Measurements from ENCODE around the gene TOX4. TPM values are rescaled to one million over a fixed set of nuclear protein-coding genes. Genes with fewer than 3 reads are reported as not detected.
A peak's percentile ranks its signal among the peaks of the same experiment; 100 is the strongest.

The TOX4 gene
- total RNA-seq, 1 experiment from 2014 or later: 77.4 TPM

- no peak for TF ChIP-seq CTCF (IDR thresholded peaks at IDR 0.05; ENCODE audit: unreplicated experiment)
- TSS peak; percentile 73 for BruUV-seq (replicated peaks)
- H3K36me3 Mint-ChIP-seq (ENCODE audit: insufficient read depth, unreplicated experiment): peaks cover 22% of the 10 kb centered on the region
- intact Hi-C loops (cut with micrococcal nuclease; ENCODE audit: unreplicated experiment): no loop called here
- CTCF ChIA-PET: interaction anchor here (0.6 to 2.8 kb wide), 4 partner anchors 14 to 177 kb away, joined by 3 to 9 read pairs (median 6); partner anchors contain the start of genes CHD8 and METTL3
- no peaks in the 10 kb centered on the region for H3K9me3 Mint-ChIP-seq (ENCODE audit: low read depth, unreplicated experiment)
- H3K4me1 Mint-ChIP-seq (ENCODE audit: low read depth, unreplicated experiment): peaks cover 8% of the 10 kb centered on the region
- H3K27ac Mint-ChIP-seq (ENCODE audit: unreplicated experiment): peak overlapping the region; percentile 75
- H3K27me3 Mint-ChIP-seq (ENCODE audit: unreplicated experiment): no peaks in the 10 kb centered on the region
- no peak for DNase-seq
- H3K4me3 Mint-ChIP-seq (ENCODE audit: low read depth, unreplicated experiment): peak overlapping the region; percentile 77
These were observed 1.1 kb upstream of the TOX4 start for GRCh38 chr14:21475767-21476522.

- Mint-ChIP-seq H3K27me3 (ENCODE audit: unreplicated experiment) (no peaks in the 10 kb centered on the region), H3K9me3 (ENCODE audit: low read depth, unreplicated experiment) (no peaks in the 10 kb centered on the region), H3K4me3 (ENCODE audit: low read depth, unreplicated experiment) (peak overlapping the region; percentile 77), H3K36me3 (ENCODE audit: insufficient read depth, unreplicated experiment) (peaks cover 22% of the 10 kb centered on the region), H3K4me1 (ENCODE audit: low read depth, unreplicated experiment) (peaks cover 8% of the 10 kb centered on the region), H3K27ac (ENCODE audit: unreplicated experiment) (peak overlapping the region; percentile 75)
- no peak for TF ChIP-seq CTCF (IDR thresholded peaks at IDR 0.05; ENCODE audit: unreplicated experiment)
- CTCF ChIA-PET: interaction anchor here (0.6 to 2.8 kb wide), 4 partner anchors 14 to 178 kb away, joined by 3 to 9 read pairs (median 6); partner anchors contain the start of genes CHD8 and METTL3
- BruUV-seq (replicated peaks): no TSS peak
- intact Hi-C loops (cut with micrococcal nuclease; ENCODE audit: unreplicated experiment): no loop called here
- peak; percentile 77 for DNase-seq
These were observed 471 bp upstream of the TOX4 start for GRCh38 chr14:21476523-21476924.

- BruUV-seq (replicated peaks): no TSS peak
- no peaks in the 10 kb centered on the region for H3K4me1 Mint-ChIP-seq (ENCODE audit: low read depth, unreplicated experiment)
- no peak for DNase-seq
- intact Hi-C loops (cut with micrococcal nuclease; ENCODE audit: unreplicated experiment): no loop called here
- peaks cover 23% of the 10 kb centered on the region for H3K36me3 Mint-ChIP-seq (ENCODE audit: insufficient read depth, unreplicated experiment)
- H3K9me3 Mint-ChIP-seq (ENCODE audit: low read depth, unreplicated experiment): no peaks in the 10 kb centered on the region
- H3K27ac Mint-ChIP-seq (ENCODE audit: unreplicated experiment): no peak overlapping the region
- no peaks in the 10 kb centered on the region for H3K27me3 Mint-ChIP-seq (ENCODE audit: unreplicated experiment)
- no peak overlapping the region for H3K4me3 Mint-ChIP-seq (ENCODE audit: low read depth, unreplicated experiment)
- CTCF ChIA-PET: no interaction called here
- TF ChIP-seq CTCF (IDR thresholded peaks at IDR 0.05; ENCODE audit: unreplicated experiment): no peak
These were observed 9.7 kb downstream of the TOX4 start for GRCh38 chr14:21486640-21487087.

- intact Hi-C loops (cut with micrococcal nuclease; ENCODE audit: unreplicated experiment): no loop called here
- CTCF ChIA-PET: interaction anchor here (0.5 to 0.6 kb wide), 4 partner anchors 14 to 54 kb away, joined by 3 to 6 read pairs (median 3); no protein-coding TSS in a partner anchor
- no TSS peak for BruUV-seq (replicated peaks)
These were observed 18.1 kb downstream of the TOX4 start for GRCh38 chr14:21494902-21495762.

More at GRCh38 chr14:21494902-21495762, 18.1 kb downstream of the TOX4 start:
- peaks cover 60% of the 10 kb centered on the region for H3K36me3 Mint-ChIP-seq (ENCODE audit: insufficient read depth, unreplicated experiment)
- H3K4me3 Mint-ChIP-seq (ENCODE audit: low read depth, unreplicated experiment): no peak overlapping the region
- no peaks in the 10 kb centered on the region for H3K4me1 Mint-ChIP-seq (ENCODE audit: low read depth, unreplicated experiment)
- no peaks in the 10 kb centered on the region for H3K9me3 Mint-ChIP-seq (ENCODE audit: low read depth, unreplicated experiment)
- no peaks in the 10 kb centered on the region for H3K27me3 Mint-ChIP-seq (ENCODE audit: unreplicated experiment)
- TF ChIP-seq CTCF (IDR thresholded peaks at IDR 0.05; ENCODE audit: unreplicated experiment): no peak
- no peak for DNase-seq
- H3K27ac Mint-ChIP-seq (ENCODE audit: unreplicated experiment): no peak overlapping the region

Data from Calu3 (cell line).